ENCODE measurements around the gene GAREM1. TPM values are rescaled to one million over a fixed set of nuclear protein-coding genes. Genes with fewer than 3 reads are reported as not detected.

The GAREM1 gene
- total RNA-seq, 1 donor from 2014 or later: 9.5 TPM

- Mint-ChIP-seq H3K27me3 (ENCODE audit: low read depth) (peaks cover 20% of the 10 kb centered on the region), H3K4me3 (no peak overlapping the region), H3K27ac (no peak overlapping the region), H3K9me3 (no peaks in the 10 kb centered on the region), H3K36me3 (no peaks in the 10 kb centered on the region), H3K4me1 (peaks cover 34% of the 10 kb centered on the region)
- no peak for TF ChIP-seq CTCF (IDR thresholded peaks at IDR 0.05; ENCODE audit: unreplicated experiment)
- no peak for DNase-seq (ENCODE audit: low spot score in 2 of 2, unreplicated experiment in 2 of 2)
Measured at GRCh38 chr18:32468147-32468845, 2.4 kb downstream of the GAREM1 start.

- Mint-ChIP-seq H3K4me3 (no peak overlapping the region), H3K4me1 (peaks cover 3% of the 10 kb centered on the region), H3K9me3 (peaks cover 7% of the 10 kb centered on the region), H3K36me3 (no peaks in the 10 kb centered on the region), H3K27ac (no peak overlapping the region), H3K27me3 (ENCODE audit: low read depth) (no peaks in the 10 kb centered on the region)
- TF ChIP-seq CTCF (IDR thresholded peaks at IDR 0.05; ENCODE audit: unreplicated experiment): peak; percentile 40
- no peak for DNase-seq (ENCODE audit: low spot score in 2 of 2, unreplicated experiment in 2 of 2)
Measured at GRCh38 chr18:32461709-32462272, 8.9 kb downstream of the GAREM1 start.

GRCh38 chr18:32460171-32460731 lies 10.4 kb downstream of the GAREM1 start:
- no peak overlapping the region for H3K4me3 Mint-ChIP-seq
- H3K27ac Mint-ChIP-seq: no peak overlapping the region
- TF ChIP-seq CTCF (IDR thresholded peaks at IDR 0.05; ENCODE audit: unreplicated experiment): no peak
- no peaks in the 10 kb centered on the region for H3K27me3 Mint-ChIP-seq (ENCODE audit: low read depth)
- DNase-seq (ENCODE audit: low spot score in 2 of 2, unreplicated experiment in 2 of 2): no peak
- H3K9me3 Mint-ChIP-seq: peaks cover 7% of the 10 kb centered on the region
- H3K36me3 Mint-ChIP-seq: no peaks in the 10 kb centered on the region
- peaks cover 3% of the 10 kb centered on the region for H3K4me1 Mint-ChIP-seq

GRCh38 chr18:32459361-32460101 lies 11.2 kb downstream of the GAREM1 start:
- no peaks in the 10 kb centered on the region for H3K36me3 Mint-ChIP-seq
- H3K27me3 Mint-ChIP-seq (ENCODE audit: low read depth): no peaks in the 10 kb centered on the region
- no peak for DNase-seq (ENCODE audit: low spot score in 2 of 2, unreplicated experiment in 2 of 2)
- peaks cover 7% of the 10 kb centered on the region for H3K9me3 Mint-ChIP-seq
- no peak for TF ChIP-seq CTCF (IDR thresholded peaks at IDR 0.05; ENCODE audit: unreplicated experiment)
- H3K27ac Mint-ChIP-seq: no peak overlapping the region
- peaks cover 5% of the 10 kb centered on the region for H3K4me1 Mint-ChIP-seq
- H3K4me3 Mint-ChIP-seq: no peak overlapping the region

GRCh38 chr18:32455361-32455760 lies 15.3 kb downstream of the GAREM1 start:
- H3K9me3 Mint-ChIP-seq: no peaks in the 10 kb centered on the region
- H3K4me3 Mint-ChIP-seq: no peak overlapping the region
- H3K4me1 Mint-ChIP-seq: peaks cover 5% of the 10 kb centered on the region
- no peak overlapping the region for H3K27ac Mint-ChIP-seq
- no peak for DNase-seq (ENCODE audit: low spot score in 2 of 2, unreplicated experiment in 2 of 2)
- H3K36me3 Mint-ChIP-seq: no peaks in the 10 kb centered on the region
- no peak for TF ChIP-seq CTCF (IDR thresholded peaks at IDR 0.05; ENCODE audit: unreplicated experiment)
- H3K27me3 Mint-ChIP-seq (ENCODE audit: low read depth): no peaks in the 10 kb centered on the region

Data from mesothelial cell of epicardium (in vitro differentiated cells).